HG02870 (cell line): ENCODE data around the gene SCLY.

Source experiments
- ATAC-seq: cut with Tn5 transposase; IDR thresholded peaks from one replicate; pipeline ENCODE4 v1.9.1; 2021; ENCODE audit warnings: mild to moderate bottlenecking, moderate library complexity; ENCODE audit not compliant: unreplicated experiment

SCLY gene

GRCh38 chr2:238069021-238069709 lies 8.4 kb downstream of the SCLY start:
- no peak for ATAC-seq

- no peak for ATAC-seq
Observed at GRCh38 chr2:238069877-238070276, 9.1 kb downstream of the SCLY start.

GRCh38 chr2:238075397-238075796 lies 14.6 kb downstream of the SCLY start:
- no peak for ATAC-seq

- ATAC-seq = no peak
Observed at GRCh38 chr2:238077292-238077691, 16.5 kb downstream of the SCLY start.

GRCh38 chr2:238079874-238080327 lies 19.1 kb downstream of the SCLY start:
- ATAC-seq = no peak

- no peak for ATAC-seq
Observed at GRCh38 chr2:238080518-238080917, 19.7 kb downstream of the SCLY start.

- no peak for ATAC-seq
Observed at GRCh38 chr2:238081150-238081549, 20.3 kb downstream of the SCLY start.

GRCh38 chr2:238081561-238081960 lies 20.8 kb downstream of the SCLY start:
- no peak for ATAC-seq

- ATAC-seq = no peak
Observed at GRCh38 chr2:238082151-238082550, 21.4 kb downstream of the SCLY start.

GRCh38 chr2:238082827-238083226 lies 22.0 kb downstream of the SCLY start:
- ATAC-seq = no peak

GRCh38 chr2:238083919-238084318 lies 23.1 kb downstream of the SCLY start:
- no peak for ATAC-seq

GRCh38 chr2:238084761-238085160 lies 24.0 kb downstream of the SCLY start:
- no peak for ATAC-seq

GRCh38 chr2:238085899-238086298 lies 25.1 kb downstream of the SCLY start:
- ATAC-seq = no peak

GRCh38 chr2:238087211-238087610 lies 26.4 kb downstream of the SCLY start:
- no peak for ATAC-seq

- no peak for ATAC-seq
Observed at GRCh38 chr2:238090887-238091286, 30.1 kb downstream of the SCLY start.

GRCh38 chr2:238091436-238092060 lies 30.7 kb downstream of the SCLY start:
- ATAC-seq = no peak

GRCh38 chr2:238092486-238093035 lies 31.8 kb downstream of the SCLY start:
- no peak for ATAC-seq

GRCh38 chr2:238093181-238094140 lies 32.7 kb downstream of the SCLY start:
- ATAC-seq = no peak

- ATAC-seq = no peak
Observed at GRCh38 chr2:238094438-238095022, 33.7 kb downstream of the SCLY start.

GRCh38 chr2:238095143-238095542 lies 34.3 kb downstream of the SCLY start:
- ATAC-seq = no peak
